Sigmoid colon (tissue), 7 donors: Measurements from ENCODE around the gene TET1. TPM values are rescaled to one million over a fixed set of nuclear protein-coding genes. Genes with fewer than 3 reads are reported as not detected.
"Not testable (repeated sequence)": the region's sequence is repeated elsewhere in the genome, so short reads cannot be mapped to it uniquely, and the experiment has no call there.

Experiments used
- DNase-seq: peaks from one replicate; pipeline ENCODE4 v3.0.0-alpha.2; 2019
- H3K27ac ChIP-seq, 4 donors: fragments of 200-600 bp; sonication (generic); one replicate each; pipeline ENCODE4 v1.5.1; 2016 to 2019; ENCODE audit warnings: mild to moderate bottlenecking in 1 of 4
- H3K27me3 ChIP-seq, 3 donors: fragments of 200-600 bp; sonication (generic); one replicate each; pipeline ENCODE4 v1.5.1; 2019; ENCODE audit warnings: mild to moderate bottlenecking in 1 of 3
- H3K36me3 ChIP-seq, 4 donors: fragments of 200-600 bp; sonication (generic); one replicate each; pipeline ENCODE4 v1.5.1; 2016 to 2019
- H3K4me1 ChIP-seq, 4 donors: fragments of 200-600 bp; sonication (generic); one replicate each; pipeline ENCODE4 v1.5.1; 2017 to 2019
- H3K4me3 ChIP-seq, 4 donors: fragments of 200-600 bp; sonication (generic); one replicate each; pipeline ENCODE4 v1.5.1; 2017 to 2019; ENCODE audit warnings: mild to moderate bottlenecking in 2 of 4, moderate library complexity in 1 of 4
- H3K9me3 ChIP-seq, 4 donors: fragments of 200-600 bp in 3 of 4; sonication (generic) in 3 of 4; one replicate each; pipeline versions ENCODE4 v1.5.1 to v1.6.1; 2013 to 2019
- EP300 ChIP-seq, 4 donors: sonication (generic); formaldehyde crosslinking; IDR thresholded peaks; one replicate each; pipeline ENCODE4 v1.6.1; 2017; ENCODE audit warnings: antibody characterized with exemption in 4 of 4
- POLR2A ChIP-seq, 2 donors: fragments of 450-650 bp; IDR thresholded peaks; one replicate each; pipeline ENCODE4 v1.6.1; 2016; ENCODE audit warnings: antibody characterized with exemption in 2 of 2, mild to moderate bottlenecking in 2 of 2, moderate library complexity in 2 of 2
- POLR2AphosphoS5 ChIP-seq, 4 donors: sonication (generic); formaldehyde crosslinking; IDR thresholded peaks; one replicate each; pipeline ENCODE4 v1.6.1; 2017; ENCODE audit warnings: antibody characterized with exemption in 4 of 4
- WGBS, 2 donors: extraction: QIAGEN DNeasy Blood & Tissue Kit; methylation state at CpG; one replicate each; pipeline ENCODE4 v1.1.7; 2013; 5-methylcytosine and 5-hydroxymethylcytosine counted together
- intact Hi-C: fragments of 100-400 bp; cut with DNase I; formaldehyde crosslinking; loops from one replicate; pipeline ENCODE4 v1.15.1; 2023
- polyA plus RNA-seq, 3 donors: library from polyadenylated mRNA; stranded (reverse); fragments of 200-250 nt; gene quantifications; one replicate each; pipeline ENCODE4 v1.2.3, GENCODE V29; 2013
- total RNA-seq, 4 donors: library from RNA; depleted of rRNA; stranded (reverse); fragments of >200 nt; gene quantifications; one replicate each; pipeline ENCODE4 v1.1.0, GENCODE V29; 2016
- TF ChIP-seq, protein P1 (sequence below), 4 experiments: fragments of 450-650 bp in 3 of 4; fragments of 200-600 bp in 1 of 4; IDR thresholded peaks; one replicate each; pipeline ENCODE4 v1.5.1; 2016 to 2019; ENCODE audit warnings: antibody characterized with exemption in 4 of 4, mild to moderate bottlenecking in 3 of 4, moderate library complexity in 2 of 4
- donor health status: healthy with polysubstance abuse.
- donor health status: Bipolar disorder and iron deficiency.
- donor health status: healthy.

TET1 gene
- total and polyA plus RNA-seq, 7 donors, result under 0.01 to 8.9 (median 6.5) TPM; not detected in 1

DNA sequence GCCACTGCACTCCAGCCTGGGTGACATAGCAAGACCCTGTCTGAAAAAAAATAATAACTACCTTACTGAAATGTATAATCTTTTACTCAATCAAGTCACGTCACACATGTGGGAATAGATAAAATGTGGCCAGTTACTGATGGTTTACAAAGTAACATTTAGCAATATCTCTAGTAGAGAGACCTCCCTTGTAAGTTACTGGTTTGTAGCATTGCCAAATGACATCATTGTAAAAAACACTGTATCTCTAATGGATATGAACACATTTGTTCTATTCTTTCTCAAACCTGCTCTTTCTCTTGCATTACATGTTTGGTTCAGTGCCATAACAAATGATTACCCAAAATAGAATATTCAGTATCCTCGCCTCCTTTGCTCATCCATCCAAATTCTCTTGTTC lies 18.8 kb downstream of the TET1 start:
- TF ChIP-seq POLR2A (IDR thresholded peaks at IDR 0.05) (no peak), POLR2AphosphoS5 (IDR thresholded peaks at IDR 0.05) (no peak), EP300 (IDR thresholded peaks at IDR 0.05) (no peak)
- TF ChIP-seq, protein P1, sequence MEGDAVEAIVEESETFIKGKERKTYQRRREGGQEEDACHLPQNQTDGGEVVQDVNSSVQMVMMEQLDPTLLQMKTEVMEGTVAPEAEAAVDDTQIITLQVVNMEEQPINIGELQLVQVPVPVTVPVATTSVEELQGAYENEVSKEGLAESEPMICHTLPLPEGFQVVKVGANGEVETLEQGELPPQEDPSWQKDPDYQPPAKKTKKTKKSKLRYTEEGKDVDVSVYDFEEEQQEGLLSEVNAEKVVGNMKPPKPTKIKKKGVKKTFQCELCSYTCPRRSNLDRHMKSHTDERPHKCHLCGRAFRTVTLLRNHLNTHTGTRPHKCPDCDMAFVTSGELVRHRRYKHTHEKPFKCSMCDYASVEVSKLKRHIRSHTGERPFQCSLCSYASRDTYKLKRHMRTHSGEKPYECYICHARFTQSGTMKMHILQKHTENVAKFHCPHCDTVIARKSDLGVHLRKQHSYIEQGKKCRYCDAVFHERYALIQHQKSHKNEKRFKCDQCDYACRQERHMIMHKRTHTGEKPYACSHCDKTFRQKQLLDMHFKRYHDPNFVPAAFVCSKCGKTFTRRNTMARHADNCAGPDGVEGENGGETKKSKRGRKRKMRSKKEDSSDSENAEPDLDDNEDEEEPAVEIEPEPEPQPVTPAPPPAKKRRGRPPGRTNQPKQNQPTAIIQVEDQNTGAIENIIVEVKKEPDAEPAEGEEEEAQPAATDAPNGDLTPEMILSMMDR (IDR thresholded peaks at IDR 0.05), result no peak
- 89 to 90% methylated on average over 2 of the region's 2 CpGs for WGBS, 2 donors

DNA sequence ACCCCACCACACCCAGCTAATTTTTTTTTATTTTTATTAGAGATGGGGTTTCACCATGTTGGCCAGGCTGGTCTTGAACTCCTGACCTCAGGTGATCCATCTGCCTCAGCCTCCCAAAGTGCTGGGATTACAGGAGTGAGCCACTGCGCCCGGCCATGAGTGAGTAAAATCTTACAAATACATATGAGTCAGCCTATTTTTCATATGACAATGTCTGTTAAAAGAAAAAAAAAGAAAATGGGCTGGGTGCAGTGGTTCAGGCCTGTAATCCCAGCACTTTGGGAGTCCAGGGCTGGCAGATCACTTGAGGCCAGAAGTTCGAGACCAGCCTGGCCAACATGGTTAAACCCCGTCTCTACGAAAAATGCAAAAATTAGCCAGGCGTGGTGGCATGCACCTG lies 24.1 kb downstream of the TET1 start:
- H3K4me3 ChIP-seq, H3K4me1 ChIP-seq, H3K9me3 ChIP-seq, intact Hi-C loops, H3K27ac ChIP-seq, H3K27me3 ChIP-seq, H3K36me3 ChIP-seq: not testable (repeated sequence)
- DNase-seq, result peak; percentile 10
- 92 to 94% methylated on average over 6 of the region's 6 CpGs for WGBS, 2 donors

More for the DNA sequence above, 18.8 kb downstream of the TET1 start:
- Histone ChIP-seq H3K27me3 (no peaks in the 10 kb centered on the region), H3K4me3 (no peak overlapping the region), H3K36me3 (peaks cover 0 to 1% (median 0%) of the 10 kb centered on the region in 4 donors), H3K9me3 (no peaks in the 10 kb centered on the region), H3K27ac (no peak overlapping the region), H3K4me1 (no peaks in the 10 kb centered on the region)
- no peak for DNase-seq
- intact Hi-C loops, result no loop called here

DNA sequence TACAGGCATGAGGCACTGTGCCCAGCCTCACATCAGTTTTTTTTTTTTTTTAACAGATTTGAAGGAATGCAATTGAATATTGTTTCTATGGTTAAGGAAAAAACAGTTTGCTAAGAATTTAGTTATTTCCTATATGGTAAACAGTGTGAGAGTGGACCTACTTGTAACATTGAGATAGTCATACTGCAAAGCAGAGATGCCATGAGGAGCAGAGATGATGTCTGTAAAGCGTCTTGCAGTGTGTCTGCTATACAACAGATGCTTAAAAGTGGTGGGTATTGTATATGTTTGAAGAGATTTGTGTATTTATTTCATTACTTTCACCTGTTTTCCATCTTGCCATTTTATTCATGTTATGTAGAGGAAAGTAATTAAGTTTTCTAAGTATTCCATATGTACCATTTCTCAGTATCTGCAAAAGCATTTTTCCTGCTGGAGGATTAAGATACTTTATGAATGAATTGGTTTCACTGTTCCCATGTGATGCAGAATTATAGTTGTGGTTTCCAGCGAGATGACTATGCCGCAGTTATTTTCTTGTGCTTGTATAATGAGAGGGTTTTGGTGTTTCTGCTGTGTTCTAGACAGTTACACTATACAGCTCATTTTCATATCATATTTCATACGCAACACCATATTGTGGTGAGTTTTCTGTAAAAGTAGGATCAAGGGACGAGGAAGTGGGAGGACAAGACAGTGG lies 26.6 kb downstream of the TET1 start:
- Histone ChIP-seq H3K4me1 (no peaks in the 10 kb centered on the region), H3K4me3 (no peak overlapping the region), H3K27me3 (no peaks in the 10 kb centered on the region), H3K36me3 (no peaks in the 10 kb centered on the region), H3K9me3 (no peaks in the 10 kb centered on the region), H3K27ac (no peak overlapping the region)
- TF ChIP-seq EP300 (IDR thresholded peaks at IDR 0.05), result no peak
- no peak for TF ChIP-seq POLR2AphosphoS5 (IDR thresholded peaks at IDR 0.05)
- TF ChIP-seq POLR2A (IDR thresholded peaks at IDR 0.05), result no peak
- TF ChIP-seq, protein P1 (IDR thresholded peaks at IDR 0.05), result no peak
- DNase-seq, result no peak
- intact Hi-C loops, result no loop called here
- WGBS, 2 donors, result 85 to 89% methylated on average over 5 of the region's 5 CpGs

DNA sequence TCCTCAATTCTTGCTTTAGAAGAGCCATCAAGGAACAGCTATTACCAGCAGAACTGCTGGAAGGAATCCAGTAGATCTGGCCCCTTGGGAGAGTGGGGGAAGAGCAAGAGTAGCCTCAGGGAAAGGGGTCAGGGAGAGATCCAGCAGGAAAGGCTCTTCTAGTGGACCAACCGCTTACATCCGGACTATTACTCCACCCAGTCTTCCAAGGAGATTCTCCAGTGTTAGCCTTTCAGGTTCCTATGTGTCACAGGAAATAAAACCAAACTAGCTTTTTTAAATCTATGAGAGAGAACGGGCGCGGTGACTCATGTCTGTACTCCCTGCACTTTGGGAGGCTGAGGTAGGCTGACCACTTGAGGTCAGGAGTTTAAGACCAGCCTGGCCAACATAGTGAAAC lies 34.3 kb downstream of the TET1 start:
- no peaks in the 10 kb centered on the region for H3K36me3 ChIP-seq
- TF ChIP-seq EP300 (IDR thresholded peaks at IDR 0.05) (no peak), POLR2A (IDR thresholded peaks at IDR 0.05) (no peak), POLR2AphosphoS5 (IDR thresholded peaks at IDR 0.05) (no peak)
- TF ChIP-seq, protein P1 (IDR thresholded peaks at IDR 0.05), result no peak
- no peak overlapping the region for H3K27ac ChIP-seq
- no peak for DNase-seq
- 79 to 84% methylated on average over 5 of the region's 5 CpGs for WGBS, 2 donors
- intact Hi-C loops, result no loop called here
- H3K27me3 ChIP-seq, result no peaks in the 10 kb centered on the region
- H3K4me1 ChIP-seq, result peaks cover 0 to 9% (median 8%) of the 10 kb centered on the region in 4 donors
- H3K9me3 ChIP-seq, result no peaks in the 10 kb centered on the region
- no peak overlapping the region for H3K4me3 ChIP-seq

DNA sequence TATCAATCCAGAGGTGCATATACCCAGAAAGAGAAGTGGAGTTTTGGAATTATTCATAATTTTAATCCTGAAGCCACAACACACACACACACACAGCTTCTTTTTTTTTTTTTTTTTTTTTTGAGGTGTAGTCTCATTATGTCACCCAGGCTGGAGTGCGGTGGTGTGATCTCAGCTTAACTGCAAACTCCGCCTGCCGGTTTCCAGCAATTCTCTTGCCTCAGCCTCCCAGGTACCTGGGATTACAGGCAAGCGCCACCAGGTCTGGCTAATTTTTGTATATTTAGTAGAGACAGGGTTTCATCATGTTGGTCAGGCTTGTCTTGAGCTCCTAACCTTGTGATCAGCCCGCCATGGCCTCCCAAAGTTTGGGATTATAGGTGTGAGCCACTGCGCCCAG lies 35.4 kb downstream of the TET1 start:
- no peak overlapping the region for H3K4me3 ChIP-seq
- TF ChIP-seq EP300 (IDR thresholded peaks at IDR 0.05) (no peak), POLR2AphosphoS5 (IDR thresholded peaks at IDR 0.05) (no peak), POLR2A (IDR thresholded peaks at IDR 0.05) (no peak)
- TF ChIP-seq, protein P1 (IDR thresholded peaks at IDR 0.05), result no peak
- DNase-seq, result no peak
- H3K4me1 ChIP-seq, result peaks cover 0 to 20% (median 19%) of the 10 kb centered on the region in 4 donors
- H3K27me3 ChIP-seq, result no peaks in the 10 kb centered on the region
- no peaks in the 10 kb centered on the region for H3K9me3 ChIP-seq
- no peak overlapping the region for H3K27ac ChIP-seq
- H3K36me3 ChIP-seq, result no peaks in the 10 kb centered on the region
- intact Hi-C loops, result no loop called here
- WGBS, 2 donors, result 98 to 99% methylated on average over 6 of the region's 6 CpGs
